Pulmonary artery endothelial cell (primary cell): ENCODE data around the gene ZNF692. TPM values are rescaled to one million over a fixed set of nuclear protein-coding genes. Genes with fewer than 3 reads are reported as not detected.

Experiments
- DNase-seq: peaks from one replicate; pipeline ENCODE4 v3.0.0-alpha.2; 2011; ENCODE audit warnings: low read depth, low spot score
- total RNA-seq: library from RNA; depleted of rRNA; stranded (reverse); fragments of >200 nt; gene quantifications from 2 replicates; pipeline ENCODE4 v1.2.3, GENCODE V29; 2014

Gene ZNF692
- total RNA-seq, 1 donor from 2014 or later, result 8.6 TPM

DNA sequence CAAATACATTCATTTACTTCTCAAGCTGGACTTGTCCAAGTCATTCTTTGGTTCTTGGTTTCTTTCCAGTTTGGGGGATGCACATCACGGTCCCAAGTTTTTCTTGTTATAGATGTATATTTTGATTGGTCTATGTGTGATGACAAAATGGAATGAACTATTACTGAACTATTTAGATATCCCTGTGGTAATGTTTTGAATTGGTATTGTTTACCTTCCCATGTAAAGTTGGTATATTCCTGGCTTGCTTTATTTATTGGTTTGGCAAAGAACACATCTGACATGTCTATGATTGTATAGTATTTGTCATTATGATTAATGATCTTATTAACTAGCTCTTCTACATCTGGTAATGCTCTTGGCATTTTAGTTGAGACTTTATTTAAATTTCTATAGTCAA lies 22.4 kb upstream of the ZNF692 start:
- DNase-seq, result no peak

DNA sequence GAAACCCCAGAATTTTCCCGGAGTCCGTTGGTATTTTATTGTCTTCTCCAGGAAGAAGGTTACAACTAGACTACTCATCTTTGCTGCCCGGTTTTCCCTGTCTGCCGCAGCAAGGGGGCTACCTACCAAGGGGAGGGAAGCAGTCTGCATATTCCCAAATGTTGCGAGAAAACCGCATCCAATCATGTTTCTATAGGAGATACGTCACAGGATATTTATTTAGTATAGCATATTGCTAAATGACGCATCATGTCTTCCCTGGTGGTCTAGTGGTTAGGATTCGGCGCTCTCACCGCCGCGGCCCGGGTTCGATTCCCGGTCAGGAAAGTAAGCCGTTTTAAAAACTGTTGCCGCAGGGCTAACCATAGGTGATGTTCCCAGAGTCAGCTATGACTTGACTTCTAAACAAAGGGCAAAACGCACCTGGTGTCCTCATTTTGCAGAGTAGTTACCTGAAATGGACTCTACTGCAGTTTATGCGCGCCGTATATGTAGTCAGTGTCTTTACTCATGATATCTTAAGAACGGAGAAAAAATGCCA lies 15.2 kb upstream of the ZNF692 start:
- DNase-seq, result peak; percentile 49

GRCh38 chr1:248873409-248873992 lies 14.6 kb upstream of the ZNF692 start:
- peak; percentile 77 for DNase-seq

- DNase-seq, result no peak
Observed at GRCh38 chr1:248872752-248873408, 14.0 kb upstream of the ZNF692 start.

DNA sequence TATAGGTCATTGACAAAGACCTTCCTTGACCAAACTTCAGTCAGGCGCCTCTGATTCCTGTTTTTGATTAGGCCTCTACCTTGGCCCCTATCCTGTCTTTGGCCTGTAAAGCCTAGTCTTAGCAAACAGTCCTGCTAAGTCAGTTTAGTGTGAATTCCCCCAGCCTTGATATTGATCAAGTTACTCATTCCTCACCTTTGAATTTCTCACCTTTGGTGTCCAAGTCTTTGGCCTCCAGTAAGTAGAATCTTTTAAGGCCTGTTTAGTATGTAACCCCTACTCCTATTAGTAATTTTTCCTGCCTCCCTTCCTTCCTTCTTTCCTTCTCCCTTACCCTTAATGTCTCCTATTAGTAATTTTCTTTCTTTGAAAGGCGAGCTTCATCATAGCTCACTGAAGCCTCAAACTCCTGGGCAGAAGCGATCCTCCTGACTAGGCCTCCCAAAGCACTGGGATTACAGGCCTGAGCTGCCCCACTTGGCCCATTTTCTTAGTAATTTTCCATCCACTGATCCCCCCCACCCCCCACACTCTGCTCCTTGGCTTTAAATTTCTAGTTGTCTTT lies 13.0 kb upstream of the ZNF692 start:
- no peak for DNase-seq

GRCh38 chr1:248862998-248863881 lies 4.4 kb upstream of the ZNF692 start:
- DNase-seq, result no peak

DNA sequence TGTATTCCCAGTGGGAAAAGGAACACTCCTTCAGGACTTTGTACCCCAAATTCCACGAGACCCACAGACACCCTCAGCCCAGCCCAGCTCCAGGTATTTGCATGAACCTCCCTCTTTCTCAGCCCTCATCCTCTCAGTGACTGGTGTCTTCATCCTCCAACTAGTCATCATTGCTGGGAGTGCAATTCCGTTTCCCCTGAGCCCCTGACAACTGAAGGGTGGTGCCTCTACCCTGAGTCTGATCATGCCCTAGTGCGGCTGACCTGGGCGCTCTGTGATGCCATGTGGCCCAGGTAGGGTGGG lies 3.8 kb upstream of the ZNF692 start:
- no peak for DNase-seq

DNA sequence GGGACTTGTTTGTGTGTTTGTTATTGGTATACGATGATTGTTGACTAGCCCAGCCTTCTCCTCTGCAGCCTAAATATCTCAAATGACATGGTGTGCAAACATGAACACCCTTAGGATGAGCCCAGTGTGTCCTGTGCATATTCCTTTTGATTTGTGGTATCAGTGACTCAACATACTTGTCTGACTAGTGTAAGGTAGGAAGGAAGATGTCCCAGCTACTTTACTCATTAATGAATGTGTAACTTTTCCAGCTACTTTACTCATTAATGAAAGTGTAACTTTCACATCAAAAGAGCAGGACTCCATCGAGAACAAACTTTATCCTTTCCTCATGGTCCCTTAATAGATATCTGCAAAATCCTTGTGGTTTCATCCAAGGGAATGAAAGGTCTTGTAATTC lies 2.7 kb upstream of the ZNF692 start:
- no peak for DNase-seq

- DNase-seq, result no peak
Observed at GRCh38 chr1:248860007-248860406, 1.1 kb upstream of the ZNF692 start.

DNA sequence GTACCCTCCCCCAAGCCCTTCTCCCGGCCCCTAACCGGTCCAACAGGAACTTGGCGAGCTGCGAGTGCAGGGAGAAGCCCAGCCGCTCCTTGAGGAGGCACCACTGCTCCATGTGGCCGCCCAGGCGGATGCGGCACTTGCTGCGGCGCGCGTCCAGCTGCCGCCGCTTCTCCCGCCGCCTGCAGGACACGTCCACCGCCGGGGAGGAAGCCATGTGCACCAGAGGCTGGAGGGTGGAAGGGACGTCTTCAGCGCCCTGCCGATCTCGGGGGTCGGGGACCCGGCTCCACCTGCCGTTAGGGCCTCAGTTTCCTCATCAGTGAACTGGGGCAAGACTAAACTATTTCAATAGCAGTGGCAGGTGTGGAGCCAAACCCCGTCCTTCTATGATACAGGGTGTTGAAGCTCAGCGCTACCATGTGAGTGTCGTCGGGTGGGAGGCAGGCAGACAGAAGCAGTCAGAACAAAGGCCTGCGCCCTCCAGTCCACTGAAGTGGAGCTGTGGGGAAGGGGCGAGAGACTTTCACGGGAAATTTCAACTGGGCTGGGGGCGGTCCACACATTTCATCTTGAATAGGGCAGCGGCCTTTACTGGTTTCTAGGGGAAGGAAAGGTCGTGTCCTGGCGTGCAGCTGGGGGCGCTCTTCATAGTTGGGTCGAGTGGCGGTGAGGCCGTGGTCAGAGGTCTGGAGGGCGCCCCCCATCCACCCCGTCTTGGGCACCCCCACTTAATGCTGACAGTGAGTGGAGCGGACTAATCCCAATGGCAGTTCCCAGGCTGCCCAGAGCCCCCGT lies 592 bp downstream of the ZNF692 start:
- no peak for DNase-seq

- no peak for DNase-seq
Observed at GRCh38 chr1:248857749-248858095, 1.2 kb downstream of the ZNF692 start.

- DNase-seq, result no peak
Observed at GRCh38 chr1:248857201-248857600, 1.7 kb downstream of the ZNF692 start.

GRCh38 chr1:248856176-248856575 lies 2.7 kb downstream of the ZNF692 start:
- DNase-seq, result no peak

- DNase-seq, result no peak
Observed at GRCh38 chr1:248855580-248855979, 3.3 kb downstream of the ZNF692 start.

GRCh38 chr1:248853663-248854375 lies 5.1 kb downstream of the ZNF692 start:
- no peak for DNase-seq

GRCh38 chr1:248852481-248853405 lies 6.1 kb downstream of the ZNF692 start:
- DNase-seq, result no peak

- no peak for DNase-seq
Observed at GRCh38 chr1:248851390-248851789, 7.5 kb downstream of the ZNF692 start.

GRCh38 chr1:248850536-248851251 lies 8.2 kb downstream of the ZNF692 start:
- DNase-seq, result no peak

DNA sequence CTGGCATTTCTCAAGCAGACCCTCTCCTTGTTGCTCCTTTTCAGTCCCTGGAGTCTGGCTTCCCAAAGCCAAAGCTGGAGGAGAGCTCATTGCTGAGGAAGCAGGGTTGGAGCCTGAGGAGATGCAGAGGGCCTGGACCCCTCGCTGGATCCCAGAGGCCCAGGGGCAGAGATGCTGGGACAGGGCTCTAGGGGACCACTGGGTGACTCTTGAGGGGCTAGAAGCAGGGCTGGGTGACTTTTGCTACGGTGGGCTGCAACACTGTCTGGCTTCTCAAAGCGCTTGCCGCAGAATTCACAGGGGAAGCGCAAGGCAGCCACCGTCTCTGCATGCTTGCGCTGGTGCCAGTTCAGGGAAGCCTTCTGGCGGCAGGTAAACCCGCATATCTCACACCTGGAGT lies 8.8 kb downstream of the ZNF692 start:
- DNase-seq, result no peak
